Right lobe of liver (tissue), 6 donors: ENCODE data around the gene TAF7. TPM values are rescaled to one million over a fixed set of nuclear protein-coding genes. Genes with fewer than 3 reads are reported as not detected.
A peak's percentile ranks its signal among the peaks of the same experiment; 100 is the strongest.

Experiments used
- ATAC-seq, 4 donors: fragments of 200-7000 bp; cut with Tn5 transposase; one replicate each; pipeline ENCODE4 v1.9.1; 2020; ENCODE audit warnings: mild to moderate bottlenecking in 4 of 4, moderate library complexity in 4 of 4
- DNase-seq, 3 donors: peaks; one replicate each; pipeline ENCODE4 v3.0.0-alpha.2; 2020
- H3K27ac ChIP-seq, 3 donors: fragments of 200-600 bp; one replicate each; pipeline ENCODE4 v1.8.0; 2022
- H3K27me3 ChIP-seq, 2 donors: fragments of 200-600 bp; one replicate each; pipeline ENCODE4 v1.8.0; 2022
- H3K36me3 ChIP-seq, 4 donors: fragments of 200-600 bp; sonication (generic) in 1 of 4; one replicate each; pipeline versions ENCODE4 v1.5.1 to v1.8.0; 2017 to 2022; ENCODE audit warnings: control low read depth in 1 of 4
- H3K4me1 ChIP-seq, 4 donors: fragments of 200-600 bp; sonication (generic) in 1 of 4; one replicate each; pipeline versions ENCODE4 v1.5.1 to v1.8.0; 2017 to 2022; ENCODE audit warnings: control low read depth in 1 of 4
- H3K4me3 ChIP-seq, 3 donors: fragments of 200-600 bp; one replicate each; pipeline ENCODE4 v1.8.0; 2022
- H3K9me3 ChIP-seq, 4 donors: fragments of 200-600 bp; sonication (generic) in 1 of 4; one replicate each; pipeline versions ENCODE4 v1.5.1 to v1.8.0; 2017 to 2022; ENCODE audit warnings: control low read depth in 1 of 4
- CTCF ChIP-seq, 4 donors: fragments of 200-600 bp in 3 of 4; fragments of 450-650 bp in 1 of 4; IDR thresholded peaks; one replicate each; pipeline versions ENCODE4 v1.5.1 to v1.8.0; 2016 to 2022; ENCODE audit warnings: antibody characterized with exemption in 4 of 4, mild to moderate bottlenecking in 2 of 4
- POLR2A ChIP-seq: fragments of 450-650 bp; IDR thresholded peaks from one replicate; pipeline ENCODE4 v1.6.1; 2017; ENCODE audit warnings: antibody characterized with exemption, mild to moderate bottlenecking
- WGBS: methylation state at CpG from one replicate; pipeline ENCODE4 v1.1.6; 2018; ENCODE audit warnings: low coverage, low lambda C conversion rate; ENCODE audit not compliant: insufficient coverage; ENCODE audit errors: missing lambda C conversion rate; 5-methylcytosine and 5-hydroxymethylcytosine counted together
- intact Hi-C, 2 donors: fragments of 100-400 bp; cut with DNase I; formaldehyde crosslinking; loops; one replicate each; pipeline versions ENCODE4 v1.11.2 to v1.14.1; 2022
- total RNA-seq, 6 experiments: library from RNA; depleted of rRNA in 2 of 6; stranded (reverse); fragments of >200 nt in 2 of 6; fragmentation: NEBNext Ultra II Directional in 3 of 6; extraction: Animal tissue kit (Norgen Biotek cat#: 25700) in 3 of 6; gene quantifications; one replicate each; pipeline versions ENCODE4 v1.1.0 to v1.2.4, GENCODE V29; 2016 to 2023
- donor health status: DM: no; HTN: yes; CAD: no.
- donor health status: DM: no; HTN: no; CAD: no.
- donor health status: DM: no; HTN: no; CAD: no.
- donor health status: DM: no; HTN: yes; CAD: no.
- donor health status: DM: no; HTN: yes; CAD: no.

Gene TAF7
- total RNA-seq, 6 experiments from 2014 or later = 17.7 to 37.9 (median 22.3) TPM

- Histone ChIP-seq H3K9me3 (peaks cover 0 to 13% (median 1%) of the 10 kb centered on the region in 4 donors), H3K4me1 (no peaks in the 10 kb centered on the region), H3K27me3 (peaks cover 0 to 3% of the 10 kb centered on the region in 2 donors), H3K36me3 (no peaks in the 10 kb centered on the region), H3K4me3 (no peak overlapping the region), H3K27ac (no peak overlapping the region)
- no peak for DNase-seq
- intact Hi-C loops = no loop called here
- no peak for TF ChIP-seq POLR2A
- TF ChIP-seq CTCF (IDR thresholded peaks at IDR 0.05) = no peak
- no peak for ATAC-seq
Observed at GRCh38 chr5:141362719-141363118, 42.1 kb upstream of the TAF7 start.

GRCh38 chr5:141360685-141361084 is 40.1 kb upstream of the TAF7 start:
- Histone ChIP-seq H3K4me3 (no peak overlapping the region), H3K27ac (no peak overlapping the region), H3K36me3 (no peaks in the 10 kb centered on the region), H3K4me1 (no peaks in the 10 kb centered on the region), H3K9me3 (peaks cover 0 to 3% (median under 1%) of the 10 kb centered on the region in 4 donors), H3K27me3 (peaks cover 0 to 3% of the 10 kb centered on the region in 2 donors)
- ATAC-seq (no peak), DNase-seq (no peak)
- TF ChIP-seq POLR2A (no peak), CTCF (IDR thresholded peaks at IDR 0.05) (no peak)
- intact Hi-C loops = no loop called here
- WGBS = 33% methylated on average over 14 of the region's 15 CpGs

- TF ChIP-seq POLR2A (no peak), CTCF (IDR thresholded peaks at IDR 0.05) (peak in 2 of 4 donors; percentile 6 to 29)
- WGBS = 24% methylated on average over 24 of the region's 24 CpGs
- Histone ChIP-seq H3K27me3 (peaks cover 0 to 3% of the 10 kb centered on the region in 2 donors), H3K27ac (no peak within 1 kb of the TSS), H3K36me3 (no peaks in the 10 kb centered on the region), H3K4me1 (no peaks in the 10 kb centered on the region), H3K9me3 (peaks cover 0 to 3% (median under 1%) of the 10 kb centered on the region in 4 donors), H3K4me3 (no peak within 1 kb of the TSS)
- DNase-seq (no peak), ATAC-seq (peak in 3 of 4 donors; percentile 22 to 40 (median 31))
- intact Hi-C loops = no loop called here
Observed at GRCh38 chr5:141359790-141360426, 39.3 kb upstream of the TAF7 start, which contains the start of gene PCDHGB2. PCDHGB2 (plus strand) TSS chr5:141359994; CDS start chr5:141360136, 142 bp downstream.

GRCh38 chr5:141356950-141357349 is 36.4 kb upstream of the TAF7 start:
- Histone ChIP-seq H3K36me3 (no peaks in the 10 kb centered on the region), H3K9me3 (peaks cover 0 to 3% (median 0%) of the 10 kb centered on the region in 4 donors), H3K27ac (no peak overlapping the region), H3K4me1 (no peaks in the 10 kb centered on the region), H3K4me3 (no peak overlapping the region), H3K27me3 (peaks cover 0 to 3% of the 10 kb centered on the region in 2 donors)
- intact Hi-C loops = no loop called here
- no peak for TF ChIP-seq CTCF (IDR thresholded peaks at IDR 0.05)
- TF ChIP-seq POLR2A = no peak
- DNase-seq = no peak
- no peak for ATAC-seq
- WGBS = 21% methylated on average over 5 of the region's 19 CpGs
